GM15510 (cell line): ENCODE data around the gene MAPKAPK5.

ENCODE experiments used
- POLR2A ChIP-seq: IDR thresholded peaks from 3 replicates; pipeline ENCODE4 v1.6.1; 2011; ENCODE audit warnings: borderline replicate concordance; ENCODE audit not compliant: insufficient read length; ENCODE audit errors: extremely low read depth

Gene MAPKAPK5, protein sequence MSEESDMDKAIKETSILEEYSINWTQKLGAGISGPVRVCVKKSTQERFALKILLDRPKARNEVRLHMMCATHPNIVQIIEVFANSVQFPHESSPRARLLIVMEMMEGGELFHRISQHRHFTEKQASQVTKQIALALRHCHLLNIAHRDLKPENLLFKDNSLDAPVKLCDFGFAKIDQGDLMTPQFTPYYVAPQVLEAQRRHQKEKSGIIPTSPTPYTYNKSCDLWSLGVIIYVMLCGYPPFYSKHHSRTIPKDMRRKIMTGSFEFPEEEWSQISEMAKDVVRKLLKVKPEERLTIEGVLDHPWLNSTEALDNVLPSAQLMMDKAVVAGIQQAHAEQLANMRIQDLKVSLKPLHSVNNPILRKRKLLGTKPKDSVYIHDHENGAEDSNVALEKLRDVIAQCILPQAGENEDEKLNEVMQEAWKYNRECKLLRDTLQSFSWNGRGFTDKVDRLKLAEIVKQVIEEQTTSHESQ

DNA sequence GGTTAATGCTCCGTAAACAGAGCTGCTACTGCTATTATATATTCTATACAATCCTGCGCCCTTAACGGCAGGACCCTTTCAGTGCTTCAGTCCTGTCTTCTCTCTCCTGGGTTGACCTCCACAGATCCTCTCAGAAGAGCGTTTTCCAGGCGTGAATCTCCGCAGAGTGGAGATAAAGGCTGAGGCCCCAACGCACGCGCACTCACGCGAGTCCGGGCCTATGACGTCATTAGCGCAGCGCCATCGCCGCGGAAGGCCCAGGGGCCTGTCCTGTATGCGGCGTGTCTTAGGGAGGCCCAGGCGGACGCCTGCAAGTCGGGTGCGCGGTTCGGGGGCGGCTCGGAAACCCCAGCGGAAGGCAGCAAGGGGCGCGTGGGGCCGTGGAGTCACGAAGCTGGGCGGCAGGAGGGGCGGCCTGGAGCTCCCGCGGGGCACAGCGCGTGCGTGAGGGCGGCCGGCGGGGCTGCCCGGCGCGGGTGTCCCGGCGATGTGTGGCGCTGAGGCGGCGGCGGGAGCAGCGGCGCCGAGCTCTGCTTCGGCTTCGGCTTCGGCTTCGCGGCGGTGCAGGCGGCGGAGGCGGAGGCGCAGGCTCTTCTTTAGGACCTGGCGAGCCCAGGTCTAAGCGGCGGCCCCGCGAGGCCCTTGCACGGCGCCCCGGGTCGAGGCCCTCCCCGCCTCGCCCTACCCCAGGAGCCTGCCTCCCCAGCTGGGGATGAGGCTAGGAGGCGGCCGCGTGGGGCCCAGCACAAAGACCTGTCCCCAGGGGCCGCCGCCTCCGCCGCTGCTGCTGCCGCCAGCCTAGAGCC lies at the start of gene MAPKAPK5:
TSS of gene MAPKAPK5 (plus strand) at position 479 of the 806 bp plus-strand sequence. CDS start 506 bp downstream, outside the sequence.
- TF ChIP-seq POLR2A: peak; percentile 84

DNA sequence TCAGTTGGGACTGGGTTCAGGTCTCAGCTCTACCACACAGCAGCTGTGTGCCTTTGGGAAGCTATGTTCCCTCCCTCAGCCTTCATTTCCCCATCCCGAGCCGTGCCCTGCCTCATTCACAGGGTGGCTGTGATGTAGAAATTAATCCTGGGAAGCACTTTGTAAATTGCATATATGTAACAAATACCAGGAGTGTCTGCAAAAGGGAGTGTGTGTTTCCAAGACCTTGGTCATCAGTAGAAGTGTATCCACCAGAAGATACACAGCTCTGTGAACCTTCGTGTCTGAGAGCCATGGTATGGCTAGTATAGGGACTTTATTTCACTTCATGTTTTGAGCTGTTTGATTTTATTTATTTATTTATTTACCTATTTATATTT lies 49.2 kb upstream of the MAPKAPK5 start:
- no peak for TF ChIP-seq POLR2A

DNA sequence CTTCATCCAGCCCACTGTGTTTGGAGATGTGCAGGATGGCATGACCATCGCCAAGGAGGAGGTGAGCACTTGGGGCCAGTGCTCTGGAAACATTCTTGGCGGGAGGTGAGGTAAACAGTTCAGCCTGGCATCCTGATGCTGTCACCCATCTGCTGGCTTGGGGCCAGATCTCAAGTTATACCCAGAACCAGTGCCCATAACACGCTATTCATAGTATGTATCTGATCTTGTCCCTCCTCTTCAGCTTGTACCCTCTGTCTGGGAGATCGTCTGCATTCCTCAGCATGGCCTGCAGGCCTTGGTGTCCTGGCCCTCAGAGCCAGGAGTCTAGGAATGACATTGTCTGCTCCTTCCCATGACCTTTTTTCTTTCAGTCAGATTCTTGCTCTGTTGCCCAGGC lies 43.8 kb upstream of the MAPKAPK5 start:
- no peak for TF ChIP-seq POLR2A

DNA sequence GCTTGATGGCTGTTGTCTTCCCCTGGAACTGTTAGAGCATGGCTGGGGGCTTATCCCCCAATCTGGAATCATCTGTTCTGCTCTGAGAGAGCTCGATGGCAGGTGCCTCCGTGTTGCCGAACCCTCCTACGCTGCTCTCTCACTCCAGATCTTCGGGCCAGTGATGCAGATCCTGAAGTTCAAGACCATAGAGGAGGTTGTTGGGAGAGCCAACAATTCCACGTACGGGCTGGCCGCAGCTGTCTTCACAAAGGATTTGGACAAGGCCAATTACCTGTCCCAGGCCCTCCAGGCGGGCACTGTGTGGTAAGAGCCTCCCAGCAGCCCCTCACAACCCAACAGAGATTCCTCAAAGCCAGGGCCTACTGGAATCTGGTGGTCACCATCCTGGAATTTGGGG lies 42.3 kb upstream of the MAPKAPK5 start:
- TF ChIP-seq POLR2A: no peak

DNA sequence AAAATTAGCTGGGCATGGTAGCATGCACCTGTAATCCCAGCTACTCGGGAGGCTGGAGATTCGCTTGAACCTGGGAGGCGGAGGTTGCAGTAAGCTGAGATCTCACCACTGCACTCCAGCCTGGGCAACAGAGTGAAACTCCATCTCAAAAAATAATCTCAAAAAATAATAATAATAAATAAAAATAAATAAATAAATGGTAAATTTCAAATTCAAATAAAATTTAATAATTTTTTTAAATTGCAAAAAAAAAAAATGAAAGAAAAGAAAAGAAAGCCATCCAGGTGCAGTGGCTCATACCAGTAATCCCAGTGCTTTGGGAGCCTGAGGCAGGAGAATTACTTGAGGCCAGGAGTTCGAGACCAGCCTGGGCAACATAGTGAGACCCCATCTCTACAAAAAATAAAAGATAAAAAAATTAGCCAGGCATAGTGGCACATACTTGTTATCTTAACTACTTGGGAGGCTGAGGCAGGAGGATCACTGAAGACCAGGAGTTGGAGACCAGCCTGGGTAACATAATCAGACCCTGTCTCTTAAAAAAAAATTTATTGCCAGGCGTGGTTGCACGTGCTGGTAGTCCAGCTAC lies 38.9 kb upstream of the MAPKAPK5 start:
- TF ChIP-seq POLR2A: no peak

DNA sequence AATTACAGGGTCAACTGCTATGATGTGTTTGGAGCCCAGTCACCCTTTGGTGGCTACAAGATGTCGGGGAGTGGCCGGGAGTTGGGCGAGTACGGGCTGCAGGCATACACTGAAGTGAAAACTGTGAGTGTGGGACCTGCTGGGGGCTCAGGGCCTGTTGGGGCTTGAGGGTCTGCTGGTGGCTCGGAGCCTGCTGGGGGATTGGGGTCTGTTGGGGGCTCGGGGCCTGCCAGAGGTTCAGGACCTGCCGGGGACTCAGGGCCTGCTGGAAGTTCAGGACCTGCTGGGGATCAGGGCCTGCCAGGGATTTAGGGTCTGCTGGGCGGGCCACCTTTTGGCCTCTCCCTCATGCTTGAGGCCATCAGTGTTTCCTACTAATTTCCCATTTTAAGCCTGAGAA lies 38.2 kb upstream of the MAPKAPK5 start:
- TF ChIP-seq POLR2A: no peak

DNA sequence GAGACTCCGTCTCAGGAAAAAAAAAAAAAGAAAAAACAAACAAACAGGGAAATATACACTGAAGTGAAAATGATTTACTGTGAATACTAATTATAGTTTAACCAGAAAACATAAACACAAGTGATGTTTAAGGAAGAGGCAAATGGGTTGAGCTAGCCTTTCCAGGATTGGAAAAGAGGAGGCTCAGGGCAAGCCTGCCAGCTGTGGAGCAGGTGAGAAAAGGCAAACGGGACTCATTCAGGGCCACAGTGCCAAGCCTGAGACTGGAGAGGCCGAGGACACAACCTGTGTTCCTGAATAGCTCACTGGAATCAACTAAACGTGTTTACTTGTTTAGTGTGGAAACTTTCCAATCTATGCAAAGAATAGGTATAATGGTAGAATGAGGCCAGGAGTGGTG lies 35.7 kb upstream of the MAPKAPK5 start:
- TF ChIP-seq POLR2A: no peak

DNA sequence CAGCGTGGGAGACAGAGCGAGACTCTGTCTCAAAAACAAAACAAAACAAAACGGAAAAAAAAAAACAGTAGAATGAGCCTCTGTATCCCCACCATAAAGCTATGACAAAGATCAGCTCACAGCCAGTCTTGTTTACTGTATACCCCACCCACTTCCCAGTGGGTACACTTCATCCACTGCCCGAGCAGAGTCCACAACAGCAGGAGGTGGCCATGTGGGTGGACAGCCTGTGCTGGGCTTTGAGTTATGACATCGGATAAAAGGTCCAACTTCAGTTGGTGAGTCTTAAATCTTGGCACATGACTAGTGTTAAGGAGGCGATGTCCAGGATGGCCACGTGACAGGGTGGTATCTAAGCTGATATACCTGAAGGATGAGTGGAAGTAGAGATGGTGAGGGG lies 34.8 kb upstream of the MAPKAPK5 start:
- no peak for TF ChIP-seq POLR2A

DNA sequence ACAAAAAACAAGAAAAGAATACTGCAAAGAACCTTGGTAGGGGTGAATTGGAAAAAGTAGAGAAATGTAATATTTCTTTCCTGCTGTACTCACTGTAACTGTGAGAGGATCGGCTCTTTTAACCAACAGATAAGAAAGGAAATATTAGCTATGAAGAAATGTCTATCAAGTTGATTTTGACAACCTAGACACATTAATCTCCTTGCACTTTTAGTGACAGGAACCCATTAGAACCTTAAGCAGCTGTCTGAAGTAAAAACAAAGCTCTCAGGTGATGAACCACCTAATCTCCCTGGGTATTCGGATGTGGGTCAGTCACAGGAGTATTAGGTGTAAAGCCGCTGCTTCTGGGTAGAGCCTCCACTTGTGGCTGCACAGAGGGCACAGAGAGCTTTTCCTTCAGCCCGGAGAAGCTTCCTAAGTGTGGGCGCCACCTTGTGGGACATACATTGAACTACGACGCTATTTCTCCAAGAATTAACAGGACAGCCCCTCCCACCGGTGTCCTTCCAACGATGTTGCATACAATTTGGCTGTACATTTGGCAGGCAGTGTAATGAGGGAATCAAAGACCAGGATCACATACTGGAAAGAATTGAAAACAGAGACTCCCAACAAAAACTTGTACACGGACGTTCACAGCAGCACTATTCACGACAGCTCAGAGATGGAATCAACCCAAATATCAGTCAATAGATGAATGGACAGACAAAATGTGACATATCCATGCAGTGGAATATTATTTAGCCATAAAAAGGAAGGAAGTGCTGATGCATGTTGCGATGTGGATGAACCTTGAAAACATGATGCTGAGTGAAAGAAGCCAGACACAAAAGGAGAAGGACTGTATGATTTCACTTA lies 28.9 kb upstream of the MAPKAPK5 start:
- TF ChIP-seq POLR2A: no peak

DNA sequence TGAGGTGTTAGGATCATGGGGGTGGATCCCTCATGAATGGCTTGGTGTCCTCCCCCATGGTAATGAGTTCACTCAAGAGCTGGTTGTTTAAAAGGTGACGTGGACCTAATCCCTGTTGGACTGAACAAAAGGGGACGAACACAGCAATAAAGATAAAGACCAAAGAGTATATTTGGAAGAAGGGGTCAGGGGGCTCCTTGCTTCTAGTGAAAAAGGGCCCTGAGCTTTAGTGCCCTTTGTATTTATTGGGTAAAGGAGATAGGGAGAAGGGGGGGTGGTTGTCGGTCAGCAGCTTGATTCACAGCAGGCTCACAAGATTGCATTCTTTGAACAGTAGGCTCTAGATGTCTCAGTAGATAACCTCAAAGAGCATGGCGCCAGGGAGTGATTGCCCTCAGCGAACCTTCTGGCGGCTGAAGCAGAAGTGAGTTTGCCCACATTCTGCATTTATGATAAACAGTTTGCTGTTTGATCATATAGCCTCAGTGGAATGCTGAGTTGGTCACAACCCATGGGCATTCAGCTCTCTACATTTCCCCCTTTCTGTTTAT lies 25.9 kb upstream of the MAPKAPK5 start:
- TF ChIP-seq POLR2A: no peak

DNA sequence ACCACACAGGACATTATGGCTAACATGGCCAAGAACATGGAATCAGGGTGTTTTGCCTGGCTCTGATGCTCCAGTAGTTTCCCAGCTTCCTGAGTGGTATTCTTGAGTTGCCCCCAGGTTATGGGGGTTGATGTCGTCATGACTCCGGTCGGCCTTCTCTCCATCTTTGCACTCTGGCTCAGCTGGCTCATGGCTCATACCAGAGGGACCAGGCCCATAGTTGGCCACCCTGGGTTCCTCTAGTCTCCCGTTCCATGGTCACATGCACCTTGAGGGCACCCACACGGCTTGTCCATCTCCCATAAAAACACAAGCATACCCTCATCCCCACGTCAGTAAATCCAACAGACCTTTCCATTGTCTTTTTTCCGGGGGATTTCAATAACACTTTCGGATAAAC lies 23.7 kb upstream of the MAPKAPK5 start:
- no peak for TF ChIP-seq POLR2A

DNA sequence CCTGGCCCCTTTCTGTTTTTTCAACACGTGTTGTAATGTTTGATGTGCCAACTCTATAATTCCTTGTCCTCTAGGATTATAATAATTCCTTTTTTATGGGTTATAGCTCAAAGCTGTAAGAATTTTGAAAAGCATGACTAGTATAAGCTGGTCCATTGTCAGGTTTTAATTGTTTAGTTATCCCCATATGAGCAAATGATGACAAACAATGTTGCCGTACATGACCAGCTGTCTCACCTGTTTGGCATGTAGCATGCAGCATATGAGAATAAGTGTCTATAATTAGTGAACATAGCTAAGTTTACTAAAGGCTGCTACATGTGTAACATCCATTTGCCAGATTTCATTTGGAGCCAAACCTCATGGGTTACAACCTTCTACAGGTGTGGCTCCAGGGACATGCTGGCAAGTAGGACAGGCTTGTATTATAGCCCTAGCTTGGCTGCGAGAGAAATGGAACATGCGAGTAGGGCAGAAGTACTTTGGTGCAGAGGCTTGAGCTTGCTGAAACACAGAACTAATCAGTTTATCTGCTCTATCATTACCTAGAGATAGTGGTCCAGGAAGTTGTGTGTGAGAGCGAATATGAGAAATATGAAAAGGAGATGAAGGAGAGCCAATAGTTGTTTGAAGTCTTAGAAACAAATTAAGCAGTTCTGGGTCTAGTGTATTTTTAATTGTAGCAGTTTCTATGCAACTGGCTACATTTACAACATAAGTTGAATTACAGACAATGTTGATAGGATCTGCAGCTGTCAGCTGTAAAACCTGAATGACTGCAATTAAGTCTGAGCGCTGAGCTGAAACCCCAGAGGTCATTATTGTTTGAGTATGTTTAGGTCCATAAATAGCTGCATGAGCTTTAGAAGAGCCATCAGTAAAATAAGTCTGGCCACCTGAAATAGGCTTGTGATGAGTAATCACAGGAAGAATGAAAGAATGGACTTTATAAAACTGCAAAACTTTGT lies 22.6 kb upstream of the MAPKAPK5 start:
- TF ChIP-seq POLR2A: no peak

DNA sequence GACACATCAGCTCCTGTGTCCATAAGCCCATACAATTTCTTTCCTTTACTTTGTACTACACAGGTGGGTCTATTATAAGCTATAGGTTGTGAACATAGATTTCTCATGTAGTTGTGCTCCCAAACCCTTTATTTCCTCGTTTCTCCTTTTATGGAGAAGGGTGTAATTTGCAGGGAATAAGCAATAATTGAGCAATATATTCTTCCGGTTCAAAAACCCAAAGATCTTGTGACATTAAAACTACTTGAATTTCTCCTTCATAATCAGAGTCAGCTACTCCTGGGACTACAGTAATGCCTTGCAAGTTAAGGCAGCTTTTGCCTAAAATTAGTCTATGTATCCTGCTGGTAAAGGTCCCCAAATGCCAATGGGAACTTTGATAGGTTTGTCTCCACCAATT lies 19.1 kb upstream of the MAPKAPK5 start:
- TF ChIP-seq POLR2A: no peak
